Endothelial cell of hepatic sinusoid (primary cell): Measurements from ENCODE around the gene RPL23.

Experiments used
- in situ Hi-C: cut with HindIII; loops from 2 replicates; pipeline ENCODE4 v1.10.0; 2017; ENCODE audit warnings: low sequenced_read_pairs

RPL23 gene

DNA sequence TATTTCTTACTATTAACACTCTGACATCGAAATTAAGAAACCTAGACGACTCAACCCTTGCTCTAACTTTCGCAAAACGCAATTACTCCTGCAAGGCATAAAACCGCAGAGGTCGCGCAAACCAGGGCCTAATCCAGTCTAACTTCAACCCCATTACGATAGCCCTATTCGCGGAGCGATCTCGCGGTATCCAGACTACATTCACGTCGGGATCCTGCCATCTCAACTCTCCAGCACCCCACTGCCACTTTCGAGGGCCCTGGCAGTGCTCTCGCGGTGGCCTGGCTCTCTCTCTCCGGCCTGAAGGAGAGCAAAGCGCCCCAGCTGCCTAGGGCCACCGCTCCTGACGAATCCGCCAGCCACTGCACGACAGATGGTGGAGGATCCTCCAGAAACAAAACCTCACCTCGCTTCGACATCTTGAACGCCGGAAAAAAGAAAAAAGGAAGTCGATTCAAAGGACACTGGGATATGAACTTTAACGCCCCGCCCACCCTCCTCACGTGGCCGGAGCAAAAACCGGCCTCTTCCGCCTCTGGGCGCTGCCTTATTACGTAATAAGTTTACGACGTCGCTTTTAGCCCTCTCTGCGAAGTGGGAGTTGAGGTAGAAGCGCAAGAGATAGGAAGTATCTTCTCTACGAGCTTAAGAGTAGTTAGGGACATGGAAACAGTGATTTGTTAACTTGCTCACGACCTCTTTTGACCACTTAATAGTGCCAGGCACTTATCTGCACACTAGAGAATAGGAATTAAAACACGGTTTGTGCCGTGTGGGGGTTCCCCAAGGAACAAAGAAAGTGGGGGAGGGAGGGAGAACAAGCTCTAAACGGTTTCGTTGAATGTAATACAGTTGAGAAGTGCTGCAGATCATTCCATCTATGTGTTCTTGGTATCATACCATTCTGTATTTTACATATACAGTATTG lies at the start of gene RPL23:
RPL23 (minus strand) TSS at position 430 of the 928 bp plus-strand sequence; CDS start at position 419, 11 bp downstream.
- in situ Hi-C loops = no loop called here

DNA sequence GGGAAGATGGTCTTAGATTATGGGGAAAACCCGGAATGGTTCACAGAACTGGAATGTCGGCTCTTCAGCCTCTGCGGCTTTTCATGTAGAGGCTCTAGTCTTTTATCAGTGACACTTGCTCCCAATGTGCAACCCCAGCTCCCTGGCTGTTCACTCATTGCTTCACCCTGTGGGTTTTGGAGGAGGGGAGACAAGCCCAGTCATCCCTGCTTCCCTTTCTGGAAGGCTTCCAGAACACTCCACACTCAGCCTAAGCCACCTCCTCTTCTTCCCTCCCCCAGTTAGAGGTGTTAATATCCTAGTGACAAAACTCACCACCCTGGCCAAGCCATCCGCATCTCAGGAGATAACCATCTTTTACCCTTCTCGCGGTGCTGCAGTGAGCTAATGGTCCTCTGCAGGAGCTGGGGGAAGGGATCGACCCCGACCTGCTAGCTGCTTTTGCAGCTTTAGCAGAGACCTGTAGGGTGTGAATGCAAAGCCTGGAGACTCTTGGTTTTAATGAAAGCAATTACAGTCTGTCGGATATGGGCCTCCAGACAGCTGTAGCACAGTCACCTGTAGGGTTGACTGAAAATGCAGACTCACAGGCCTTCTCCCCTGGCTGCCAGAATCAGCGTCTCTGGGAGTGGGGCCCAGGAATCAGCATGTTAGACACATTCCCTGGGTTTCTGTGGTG lies 47.6 kb upstream of the RPL23 start:
- in situ Hi-C loops = no loop called here

DNA sequence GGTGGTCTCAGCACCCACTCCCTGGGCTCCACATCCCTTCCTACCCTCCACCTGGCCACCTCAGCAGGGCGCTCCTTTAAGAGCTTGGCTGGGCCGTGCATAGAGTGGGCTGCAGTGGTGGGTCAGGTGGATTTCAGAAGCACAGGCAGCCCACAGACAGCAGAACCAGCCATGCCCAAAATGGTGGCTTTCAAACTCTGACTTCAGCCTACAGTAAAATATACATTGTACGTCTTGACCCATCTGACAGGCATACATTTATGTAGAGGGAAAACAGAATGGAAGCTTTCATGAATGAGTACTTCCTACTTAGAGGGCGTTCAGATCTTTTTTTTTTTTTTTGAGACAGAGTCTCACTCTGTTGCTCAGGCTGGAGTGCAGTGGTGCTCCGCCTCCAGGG lies 45.9 kb upstream of the RPL23 start:
- in situ Hi-C loops = no loop called here

DNA sequence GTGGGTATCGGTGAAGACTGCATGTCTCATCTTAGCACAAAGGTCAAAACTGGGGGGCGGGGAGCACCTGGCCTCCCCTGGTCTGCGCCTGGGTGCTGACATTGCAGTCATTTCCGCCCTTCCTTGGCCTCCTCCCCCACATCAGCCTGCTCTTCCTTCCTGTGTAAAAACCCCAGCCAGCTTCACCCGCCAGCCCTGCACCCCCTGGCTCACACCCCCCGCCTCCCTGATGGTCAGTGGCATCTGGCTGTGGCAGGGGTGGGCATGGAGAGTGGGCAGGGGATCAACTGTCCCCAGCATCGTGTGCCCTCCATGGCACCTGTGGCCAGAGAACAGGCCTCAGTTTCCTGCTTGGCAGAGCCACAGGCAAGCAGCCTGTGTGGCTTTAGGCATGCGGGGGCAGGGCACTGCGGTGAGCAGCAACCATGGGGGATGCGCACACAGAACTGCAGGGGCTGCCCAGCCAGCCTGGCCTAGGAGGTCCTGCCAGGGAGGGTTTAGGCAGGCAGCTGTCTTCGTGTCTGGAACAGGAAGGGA lies 45.4 kb upstream of the RPL23 start:
- in situ Hi-C loops = no loop called here

DNA sequence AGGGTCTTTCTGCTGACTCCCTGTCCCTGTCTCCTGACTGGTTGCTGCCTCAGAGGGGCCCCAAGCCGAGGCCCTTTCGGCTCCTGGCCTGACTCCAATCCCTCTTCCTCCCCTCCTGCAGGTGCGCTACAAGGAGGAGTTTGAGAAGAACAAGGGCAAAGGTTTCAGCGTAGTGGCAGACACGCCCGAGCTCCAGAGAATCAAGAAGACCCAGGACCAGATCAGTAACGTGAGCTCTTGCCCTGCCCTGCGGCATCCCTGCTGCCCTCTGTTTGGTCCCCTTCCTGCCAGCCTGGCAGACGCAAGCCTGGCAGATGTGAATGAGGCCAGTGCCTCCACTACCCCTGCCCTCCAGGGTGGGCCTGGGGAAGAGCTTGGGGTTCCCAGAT lies 44.8 kb upstream of the RPL23 start:
- in situ Hi-C loops = no loop called here

DNA sequence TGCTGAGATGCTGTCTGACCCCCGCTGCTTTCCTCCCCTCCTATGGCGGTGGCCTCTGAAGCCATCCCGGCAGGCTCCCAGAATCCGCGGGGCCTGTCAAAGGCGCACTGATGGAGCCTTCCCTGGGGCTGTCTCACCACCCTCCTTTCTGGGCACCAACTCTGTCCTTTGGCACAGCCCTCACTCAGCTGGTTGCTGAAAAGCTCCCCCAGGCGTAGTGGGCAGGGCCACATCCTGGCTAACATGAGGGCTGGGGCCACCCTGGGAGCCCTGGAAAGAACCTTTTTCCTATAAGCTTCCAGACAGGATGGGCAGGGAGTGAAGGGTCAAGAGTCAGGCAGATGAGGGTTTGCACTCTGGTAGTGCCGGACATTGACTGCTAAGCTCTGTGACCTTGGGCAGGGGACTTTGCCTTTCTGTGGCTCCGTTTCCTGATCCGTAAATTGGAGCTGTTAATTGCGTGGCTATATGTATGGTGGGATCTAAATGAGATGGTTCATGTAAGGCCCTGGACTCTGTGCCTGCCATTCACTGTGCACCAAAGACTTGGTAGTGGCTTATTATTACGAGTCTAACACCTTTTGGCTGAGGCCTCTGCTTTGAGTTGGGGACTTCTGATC lies 44.3 kb upstream of the RPL23 start:
- in situ Hi-C loops = no loop called here

DNA sequence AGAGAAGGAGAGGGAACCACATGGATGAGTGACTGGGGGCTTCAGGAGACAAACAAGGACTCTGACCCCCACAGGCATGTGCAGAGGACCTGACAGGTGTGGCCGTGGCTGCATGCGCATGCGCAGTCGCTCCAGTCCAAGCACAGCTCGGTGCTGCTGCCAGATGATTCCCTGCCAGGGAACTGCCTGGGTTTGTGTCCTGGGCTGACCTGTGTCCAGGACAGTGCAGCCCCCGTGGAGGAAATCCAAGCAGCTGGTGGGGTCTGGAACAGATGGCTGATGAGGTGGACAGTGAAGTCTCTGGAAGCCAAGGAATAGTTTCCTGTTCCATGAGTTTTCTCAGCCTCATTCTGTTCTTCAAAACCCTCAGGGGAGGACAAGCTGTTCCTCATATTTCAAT lies 43.7 kb upstream of the RPL23 start:
- in situ Hi-C loops = no loop called here

DNA sequence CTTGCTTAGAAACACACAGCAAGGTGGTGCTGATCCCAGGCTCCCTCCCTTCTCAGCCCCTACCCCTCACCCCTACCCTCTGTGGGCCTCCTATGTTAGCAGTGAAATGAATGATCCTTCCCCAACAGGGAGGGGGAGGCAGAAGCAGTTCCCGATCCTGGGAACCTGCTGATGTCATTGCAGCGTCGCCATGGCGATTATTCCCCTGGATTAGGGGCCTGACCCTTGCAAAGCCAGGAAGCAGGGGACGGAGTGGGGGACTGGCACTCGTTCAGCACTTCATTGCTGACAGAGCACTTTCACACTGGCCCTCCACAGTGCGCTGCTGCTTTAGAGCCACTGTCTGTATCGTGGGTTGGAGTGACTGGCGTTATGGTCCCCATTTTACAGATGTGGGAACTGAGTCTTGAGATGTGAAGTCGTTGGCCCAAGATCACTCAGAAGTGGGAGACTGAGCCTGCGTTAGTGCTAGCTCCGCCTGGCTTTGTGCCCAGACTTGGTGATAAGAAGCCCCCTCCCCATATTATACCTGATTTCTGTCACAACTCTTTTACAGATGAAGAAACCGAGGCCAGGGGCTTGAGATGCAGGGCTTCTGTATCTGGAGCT lies 42.9 kb upstream of the RPL23 start:
- in situ Hi-C loops = no loop called here

DNA sequence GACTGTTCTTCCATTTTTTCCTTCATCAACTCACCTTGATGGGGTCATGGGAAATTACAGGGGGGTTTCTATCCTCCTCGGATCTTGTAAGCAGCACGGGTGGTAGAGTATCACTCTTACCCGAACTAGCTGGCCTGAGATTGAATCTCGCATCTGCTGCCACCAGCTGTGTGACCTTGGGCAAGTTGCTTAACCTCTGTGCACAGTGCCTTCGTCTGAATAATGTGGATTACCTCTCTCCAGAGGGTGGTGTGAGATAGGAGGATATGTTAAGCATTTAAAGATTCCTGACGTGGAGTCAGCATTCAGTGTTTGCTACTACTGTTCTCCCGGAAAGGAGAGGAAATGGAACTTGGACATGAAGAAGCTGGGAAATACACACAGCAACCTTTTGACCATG lies 40.8 kb upstream of the RPL23 start:
- in situ Hi-C loops = no loop called here

DNA sequence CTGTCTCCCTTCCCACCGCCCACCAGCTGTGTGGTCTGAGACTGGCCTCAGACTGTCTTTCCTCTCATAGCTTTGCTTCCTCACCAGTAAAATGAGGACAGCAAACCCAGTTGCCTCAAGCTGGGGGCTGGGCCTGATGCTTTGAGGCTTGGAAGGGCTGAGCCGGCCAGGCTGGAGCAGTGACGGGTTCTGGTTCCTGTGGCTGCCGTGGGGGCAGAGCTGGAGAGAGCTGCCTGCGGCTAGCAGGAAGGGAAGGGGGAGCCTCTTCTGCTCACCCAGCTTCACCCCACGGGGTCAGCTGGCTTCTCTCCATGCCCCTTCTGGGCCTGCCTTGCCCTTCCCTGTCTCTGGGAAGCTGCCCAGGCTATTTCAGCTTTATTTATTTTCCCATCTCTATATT lies 40.1 kb upstream of the RPL23 start:
- in situ Hi-C loops = no loop called here

DNA sequence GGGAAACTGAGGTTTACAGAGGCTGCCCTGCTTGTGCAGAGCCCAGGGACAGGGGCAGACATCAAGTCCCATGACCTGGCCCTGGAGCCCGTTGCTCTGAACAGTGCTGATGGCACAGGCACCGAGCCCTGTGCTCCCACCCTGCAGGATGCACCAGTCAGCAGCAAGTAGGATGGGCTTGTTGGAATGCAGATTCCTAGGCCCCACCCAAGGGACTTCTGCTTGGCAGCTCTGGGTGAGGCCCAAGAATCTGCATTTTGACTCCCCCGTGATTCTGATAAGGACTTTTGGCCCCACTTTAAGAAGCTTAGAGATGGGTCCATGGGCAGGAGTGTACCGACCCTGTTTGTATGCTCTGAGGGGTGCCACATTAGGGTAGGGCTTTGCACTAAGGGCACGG lies 39.6 kb upstream of the RPL23 start:
- in situ Hi-C loops = no loop called here

DNA sequence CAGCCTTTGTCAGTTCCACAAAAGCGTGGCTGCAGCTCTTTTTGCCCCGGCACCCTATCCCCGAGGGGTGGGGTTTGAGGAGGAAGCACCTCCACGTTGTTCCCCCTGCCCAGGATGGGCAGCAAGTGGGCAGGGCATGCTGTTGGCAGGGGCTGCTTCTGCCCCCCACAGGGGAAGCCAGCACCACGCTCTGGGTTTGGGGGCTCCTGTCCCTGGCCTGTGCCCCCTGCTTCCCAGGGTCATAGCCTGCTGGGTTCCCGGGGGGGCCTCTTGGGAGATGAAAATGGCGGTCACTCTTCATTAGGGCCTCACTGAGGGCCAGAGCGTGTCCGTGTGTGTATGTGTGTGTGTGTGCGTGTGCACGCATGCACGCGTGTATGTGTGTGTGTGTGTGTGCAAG lies 39.1 kb upstream of the RPL23 start:
- in situ Hi-C loops = no loop called here

DNA sequence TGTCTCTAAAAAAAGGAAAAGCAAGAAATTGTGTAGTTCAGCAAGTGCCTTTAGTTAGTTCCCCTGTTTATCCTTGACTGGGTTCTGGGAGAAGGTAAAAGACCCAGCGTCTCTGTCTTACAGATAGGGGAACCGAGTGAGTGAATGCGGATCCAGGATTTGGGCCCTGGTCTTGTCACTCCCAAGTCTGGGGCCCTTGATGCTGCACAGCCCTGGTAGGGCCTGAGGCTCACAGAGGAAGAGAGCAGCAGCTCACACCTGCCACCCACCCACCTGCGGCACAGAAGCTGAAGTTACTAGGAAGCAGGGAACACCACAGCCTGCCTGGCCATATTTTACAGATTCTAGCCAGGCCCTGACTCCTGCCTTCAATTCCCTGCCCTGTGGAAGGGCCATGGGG lies 38.6 kb upstream of the RPL23 start:
- in situ Hi-C loops = no loop called here

DNA sequence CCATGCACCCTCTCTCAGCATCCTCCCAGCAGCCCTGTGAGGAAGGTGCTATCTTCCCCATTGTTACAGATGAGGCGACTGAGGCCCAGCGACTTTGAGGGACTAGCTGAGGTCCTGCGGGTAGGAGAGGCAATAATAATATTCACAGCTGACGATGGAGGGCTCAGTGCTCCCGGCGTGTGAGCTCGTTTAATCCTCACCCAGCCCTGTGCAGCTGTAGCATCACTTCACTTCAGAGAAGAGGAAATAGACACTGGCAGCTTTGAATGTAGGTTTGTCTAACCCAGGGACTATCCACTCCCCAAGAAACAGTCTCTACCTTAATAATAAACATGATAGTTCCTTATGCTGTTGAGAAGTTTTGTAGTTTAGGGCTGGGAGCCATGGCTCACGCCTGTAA lies 37.9 kb upstream of the RPL23 start:
- in situ Hi-C loops = no loop called here

DNA sequence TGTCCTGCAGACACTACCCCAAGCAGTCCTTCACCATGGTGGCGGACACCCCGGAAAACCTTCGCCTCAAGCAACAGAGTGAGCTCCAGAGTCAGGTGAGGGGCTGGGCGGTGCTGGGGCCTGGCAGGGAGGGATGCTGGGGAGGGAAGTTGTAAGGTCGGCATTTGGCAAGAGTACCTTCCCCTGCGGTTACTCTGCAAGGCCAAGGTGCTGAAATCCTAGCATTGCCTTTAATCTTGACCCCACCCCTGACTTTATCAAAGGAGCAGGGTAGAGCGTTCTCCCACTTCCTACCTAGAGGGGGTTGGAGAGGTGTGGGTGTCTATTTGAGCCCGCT lies 36.9 kb upstream of the RPL23 start:
- in situ Hi-C loops = no loop called here

DNA sequence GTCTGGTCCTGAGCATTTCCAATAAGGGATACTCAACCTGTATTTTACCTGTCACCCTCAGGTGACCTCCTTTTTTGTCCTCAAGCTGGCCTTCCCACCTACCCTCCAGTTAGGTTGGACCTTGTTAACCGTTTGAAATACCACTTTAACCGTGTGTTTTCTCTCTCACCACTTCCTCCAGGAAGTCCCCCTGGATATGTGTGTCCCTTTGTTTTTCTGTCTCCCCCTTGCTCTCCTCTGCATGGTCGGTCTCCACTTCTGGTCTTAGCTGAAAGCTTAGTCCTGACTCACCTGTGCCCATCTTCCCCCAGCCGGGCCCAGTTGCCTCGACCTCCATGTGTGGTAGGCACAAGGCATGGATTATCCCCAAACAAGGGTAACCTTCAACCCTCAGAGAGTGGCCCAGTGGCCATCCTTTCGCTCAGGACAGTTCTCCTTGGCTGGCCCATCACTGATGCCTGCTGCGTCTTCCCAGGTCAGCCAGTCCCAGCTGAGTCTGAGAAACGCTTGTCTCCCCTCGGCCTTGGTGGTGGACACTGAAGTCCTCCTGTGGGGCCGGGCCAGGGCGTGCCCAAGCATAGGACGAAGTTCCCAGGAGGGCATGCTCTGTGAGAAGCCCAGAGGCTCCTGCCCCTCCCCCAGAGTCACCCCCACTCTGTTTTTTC lies 36.4 kb upstream of the RPL23 start:
- in situ Hi-C loops = no loop called here

DNA sequence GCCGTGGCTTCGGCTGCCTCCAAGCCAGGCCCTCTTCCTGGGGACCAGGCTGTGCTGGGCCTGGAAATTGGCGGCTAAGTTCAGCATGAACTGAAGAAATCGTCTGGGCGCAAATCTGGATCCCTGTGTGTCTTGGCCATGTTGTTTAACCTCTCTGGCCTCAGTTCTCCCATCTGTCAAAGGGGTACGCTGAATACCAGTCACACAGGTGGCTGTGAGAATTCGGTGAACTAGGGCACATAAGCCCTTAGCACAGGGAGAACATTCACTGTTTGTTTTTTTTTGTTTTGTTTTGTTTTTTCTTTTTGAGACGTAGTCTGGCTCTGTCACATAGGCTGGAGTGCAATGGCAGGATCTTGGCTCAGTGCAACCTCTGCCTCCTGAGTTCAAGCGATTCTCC lies 35.3 kb upstream of the RPL23 start:
- in situ Hi-C loops = no loop called here

DNA sequence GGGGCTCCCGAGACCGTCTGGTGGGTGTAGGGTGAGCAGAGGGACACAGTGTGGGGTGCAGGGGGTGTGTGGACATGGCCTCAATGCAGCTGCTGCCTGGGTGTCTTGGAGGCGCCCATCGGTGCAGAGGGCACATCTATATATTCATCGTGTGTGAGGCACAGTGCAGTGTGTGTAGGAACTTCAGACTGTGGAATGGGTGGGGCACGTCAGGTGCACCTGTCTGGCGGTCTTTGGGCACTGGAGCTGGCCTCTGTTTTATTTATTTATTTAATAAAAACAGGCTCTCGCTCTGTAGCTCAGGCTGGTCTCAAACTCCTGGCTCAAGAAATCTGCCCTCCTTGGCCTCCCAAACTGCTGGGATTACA lies 33.1 kb upstream of the RPL23 start:
- in situ Hi-C loops = no loop called here

DNA sequence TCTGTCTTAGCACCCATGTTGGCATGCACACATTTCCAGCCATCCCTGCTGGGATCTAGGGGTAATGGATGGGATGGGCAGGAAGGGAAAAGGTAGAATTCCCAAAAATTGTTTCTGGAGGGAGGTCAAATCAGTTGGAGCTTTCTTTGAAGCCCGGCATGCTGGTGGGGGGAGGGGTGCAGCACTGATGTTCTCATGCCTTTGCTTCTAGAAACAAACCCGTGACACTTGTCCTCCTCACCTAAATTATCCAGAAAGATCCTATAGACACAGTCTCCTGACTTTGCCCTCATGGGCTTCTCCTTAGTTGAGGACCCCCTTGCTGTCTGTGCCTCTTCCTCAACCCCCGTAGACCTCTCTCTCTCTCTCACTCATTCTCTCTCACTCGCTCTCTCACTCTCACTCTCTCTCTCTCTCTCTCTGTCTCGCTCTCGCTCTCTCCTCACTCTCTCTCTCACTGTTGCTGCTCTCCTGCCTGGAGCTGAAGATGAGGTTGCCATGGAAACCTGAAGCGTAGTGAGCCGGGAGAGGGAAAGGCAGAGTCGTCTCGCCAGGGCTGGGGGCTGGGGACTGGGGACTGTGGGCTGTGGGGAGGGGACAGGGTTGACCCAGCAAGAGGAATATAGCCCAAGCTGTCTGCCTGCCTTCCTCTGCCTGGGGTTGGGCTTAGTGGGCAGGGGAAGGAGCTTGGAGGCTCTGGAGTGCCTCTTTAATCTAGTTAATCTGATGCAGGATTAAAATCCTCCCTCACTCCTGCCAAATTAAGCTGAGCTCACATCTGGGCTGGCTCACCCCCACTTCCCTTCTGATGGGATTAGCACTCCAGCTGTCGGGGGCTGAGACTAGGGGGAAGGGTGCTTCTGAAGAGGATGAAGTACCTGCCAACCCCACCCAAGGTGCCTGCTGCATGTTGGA lies 32.5 kb upstream of the RPL23 start:
- in situ Hi-C loops = no loop called here
